K562 (cell line): ENCODE results near the gene NCOR2. TPM values are rescaled to one million over a fixed set of nuclear protein-coding genes. Genes with fewer than 3 reads are reported as not detected.

Source experiments
- ZNF324 ChIP-seq: fragments of 250-450 bp; sonication (Bioruptor Pico); IDR thresholded peaks from 2 replicates; pipeline ENCODE4 v1.4.0; 2020; ENCODE audit warnings: mild to moderate bottlenecking
- ZNF408 ChIP-seq: fragments of 250-450 bp; sonication (Bioruptor Pico); IDR thresholded peaks from 2 replicates; pipeline ENCODE4 v1.4.0; 2020; ENCODE audit warnings: low read depth, mild to moderate bottlenecking, moderate library complexity
- polyA plus RNA-seq, 8 experiments: library from polyadenylated mRNA; depleted of rRNA in 4 of 8; stranded (reverse) in 5 of 8; unstranded in 3 of 8; fragments of >200 nt; fragmentation: Nextera tagmentation in 2 of 8; fragmentation: Illumina TruSeq in 1 of 8; extraction: Ambion mirVana in 2 of 8; extraction: Trizol in 1 of 8; gene quantifications; 2 replicates each; pipeline versions ENCODE4 v1.2.1 to v1.2.3, GENCODE V29; 2011 to 2014; ENCODE audit warnings: inconsistent platforms in 1 of 8, missing spikeins in 1 of 8
- total RNA-seq, 7 experiments: library from RNA; depleted of rRNA in 6 of 7; stranded (reverse); fragments of >200 nt in 6 of 7; fragmentation: Illumina TruSeq in 2 of 7; extraction: Trizol in 2 of 7; gene quantifications; 2 replicates each; pipeline versions ENCODE4 v1.2.1 to v1.2.3, GENCODE V29; 2011 to 2021; ENCODE audit warnings: low replicate concordance in 1 of 7
- TF ChIP-seq, protein P1 (sequence below): fragments of 450-650 bp; IDR thresholded peaks from 2 replicates; pipeline ENCODE4 v1.6.1; 2017; ENCODE audit warnings: antibody characterized with exemption
- TF ChIP-seq, protein P2 (sequence below), 2 experiments: fragments of 450-650 bp; IDR thresholded peaks; 2 replicates each; pipeline ENCODE4 v1.6.1; 2018; ENCODE audit warnings: mild to moderate bottlenecking in 2 of 2, low read depth in 1 of 2; ENCODE audit not compliant: partially characterized antibody in 2 of 2
- TF ChIP-seq, protein P3 (sequence below): sonication (generic); formaldehyde crosslinking; IDR thresholded peaks from 2 replicates; pipeline ENCODE4 v1.8.0; 2022; ENCODE audit warnings: mild to moderate bottlenecking, missing genetic modification reagents, borderline replicate concordance

NCOR2 gene
- total and polyA plus RNA-seq, 9 of the 15 experiments (the other 6 are each of a cell fraction or from before 2014, with no cell fraction given) = 0.18 to 126 (median 8.4) TPM

DNA sequence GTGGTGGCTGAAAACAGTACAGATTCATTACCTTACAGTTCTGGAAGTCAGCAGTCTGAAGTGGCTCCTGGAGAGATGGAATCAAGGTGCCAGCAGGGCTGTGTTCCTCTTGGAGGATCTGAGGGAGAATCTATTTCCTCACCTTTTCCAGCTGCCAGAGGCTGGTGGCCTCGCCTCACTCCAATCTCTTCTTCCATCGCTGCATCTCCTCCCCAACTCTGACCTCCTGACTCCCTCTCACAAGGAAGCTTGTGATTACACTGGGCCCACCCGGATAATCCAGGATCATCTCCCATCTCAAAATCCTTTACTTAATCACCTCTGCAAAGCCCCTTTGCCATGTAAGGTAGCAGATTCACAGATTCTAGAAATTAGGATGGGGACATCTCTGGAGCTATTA lies 11.4 kb upstream of the NCOR2 start (continued):
- TF ChIP-seq, protein P1, sequence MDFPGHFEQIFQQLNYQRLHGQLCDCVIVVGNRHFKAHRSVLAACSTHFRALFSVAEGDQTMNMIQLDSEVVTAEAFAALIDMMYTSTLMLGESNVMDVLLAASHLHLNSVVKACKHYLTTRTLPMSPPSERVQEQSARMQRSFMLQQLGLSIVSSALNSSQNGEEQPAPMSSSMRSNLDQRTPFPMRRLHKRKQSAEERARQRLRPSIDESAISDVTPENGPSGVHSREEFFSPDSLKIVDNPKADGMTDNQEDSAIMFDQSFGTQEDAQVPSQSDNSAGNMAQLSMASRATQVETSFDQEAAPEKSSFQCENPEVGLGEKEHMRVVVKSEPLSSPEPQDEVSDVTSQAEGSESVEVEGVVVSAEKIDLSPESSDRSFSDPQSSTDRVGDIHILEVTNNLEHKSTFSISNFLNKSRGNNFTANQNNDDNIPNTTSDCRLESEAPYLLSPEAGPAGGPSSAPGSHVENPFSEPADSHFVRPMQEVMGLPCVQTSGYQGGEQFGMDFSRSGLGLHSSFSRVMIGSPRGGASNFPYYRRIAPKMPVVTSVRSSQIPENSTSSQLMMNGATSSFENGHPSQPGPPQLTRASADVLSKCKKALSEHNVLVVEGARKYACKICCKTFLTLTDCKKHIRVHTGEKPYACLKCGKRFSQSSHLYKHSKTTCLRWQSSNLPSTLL = no peak
- TF ChIP-seq ZNF408 (CRISPR knock-in tag) (no peak), ZNF324 (no peak)
- TF ChIP-seq, protein P2, sequence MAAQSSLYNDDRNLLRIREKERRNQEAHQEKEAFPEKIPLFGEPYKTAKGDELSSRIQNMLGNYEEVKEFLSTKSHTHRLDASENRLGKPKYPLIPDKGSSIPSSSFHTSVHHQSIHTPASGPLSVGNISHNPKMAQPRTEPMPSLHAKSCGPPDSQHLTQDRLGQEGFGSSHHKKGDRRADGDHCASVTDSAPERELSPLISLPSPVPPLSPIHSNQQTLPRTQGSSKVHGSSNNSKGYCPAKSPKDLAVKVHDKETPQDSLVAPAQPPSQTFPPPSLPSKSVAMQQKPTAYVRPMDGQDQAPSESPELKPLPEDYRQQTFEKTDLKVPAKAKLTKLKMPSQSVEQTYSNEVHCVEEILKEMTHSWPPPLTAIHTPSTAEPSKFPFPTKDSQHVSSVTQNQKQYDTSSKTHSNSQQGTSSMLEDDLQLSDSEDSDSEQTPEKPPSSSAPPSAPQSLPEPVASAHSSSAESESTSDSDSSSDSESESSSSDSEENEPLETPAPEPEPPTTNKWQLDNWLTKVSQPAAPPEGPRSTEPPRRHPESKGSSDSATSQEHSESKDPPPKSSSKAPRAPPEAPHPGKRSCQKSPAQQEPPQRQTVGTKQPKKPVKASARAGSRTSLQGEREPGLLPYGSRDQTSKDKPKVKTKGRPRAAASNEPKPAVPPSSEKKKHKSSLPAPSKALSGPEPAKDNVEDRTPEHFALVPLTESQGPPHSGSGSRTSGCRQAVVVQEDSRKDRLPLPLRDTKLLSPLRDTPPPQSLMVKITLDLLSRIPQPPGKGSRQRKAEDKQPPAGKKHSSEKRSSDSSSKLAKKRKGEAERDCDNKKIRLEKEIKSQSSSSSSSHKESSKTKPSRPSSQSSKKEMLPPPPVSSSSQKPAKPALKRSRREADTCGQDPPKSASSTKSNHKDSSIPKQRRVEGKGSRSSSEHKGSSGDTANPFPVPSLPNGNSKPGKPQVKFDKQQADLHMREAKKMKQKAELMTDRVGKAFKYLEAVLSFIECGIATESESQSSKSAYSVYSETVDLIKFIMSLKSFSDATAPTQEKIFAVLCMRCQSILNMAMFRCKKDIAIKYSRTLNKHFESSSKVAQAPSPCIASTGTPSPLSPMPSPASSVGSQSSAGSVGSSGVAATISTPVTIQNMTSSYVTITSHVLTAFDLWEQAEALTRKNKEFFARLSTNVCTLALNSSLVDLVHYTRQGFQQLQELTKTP (IDR thresholded peaks at IDR 0.05; ENCODE audit: low read depth in 1 of 2, partially characterized antibody in 2 of 2) = no peak
- TF ChIP-seq, protein P3, sequence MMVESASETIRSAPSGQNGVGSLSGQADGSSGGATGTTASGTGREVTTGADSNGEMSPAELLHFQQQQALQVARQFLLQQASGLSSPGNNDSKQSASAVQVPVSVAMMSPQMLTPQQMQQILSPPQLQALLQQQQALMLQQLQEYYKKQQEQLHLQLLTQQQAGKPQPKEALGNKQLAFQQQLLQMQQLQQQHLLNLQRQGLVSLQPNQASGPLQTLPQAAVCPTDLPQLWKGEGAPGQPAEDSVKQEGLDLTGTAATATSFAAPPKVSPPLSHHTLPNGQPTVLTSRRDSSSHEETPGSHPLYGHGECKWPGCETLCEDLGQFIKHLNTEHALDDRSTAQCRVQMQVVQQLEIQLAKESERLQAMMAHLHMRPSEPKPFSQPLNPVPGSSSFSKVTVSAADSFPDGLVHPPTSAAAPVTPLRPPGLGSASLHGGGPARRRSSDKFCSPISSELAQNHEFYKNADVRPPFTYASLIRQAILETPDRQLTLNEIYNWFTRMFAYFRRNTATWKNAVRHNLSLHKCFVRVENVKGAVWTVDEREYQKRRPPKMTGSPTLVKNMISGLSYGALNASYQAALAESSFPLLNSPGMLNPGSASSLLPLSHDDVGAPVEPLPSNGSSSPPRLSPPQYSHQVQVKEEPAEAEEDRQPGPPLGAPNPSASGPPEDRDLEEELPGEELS (CRISPR knock-in tag) = no peak
